ENCODE data around the gene TMEM263.

DNA sequence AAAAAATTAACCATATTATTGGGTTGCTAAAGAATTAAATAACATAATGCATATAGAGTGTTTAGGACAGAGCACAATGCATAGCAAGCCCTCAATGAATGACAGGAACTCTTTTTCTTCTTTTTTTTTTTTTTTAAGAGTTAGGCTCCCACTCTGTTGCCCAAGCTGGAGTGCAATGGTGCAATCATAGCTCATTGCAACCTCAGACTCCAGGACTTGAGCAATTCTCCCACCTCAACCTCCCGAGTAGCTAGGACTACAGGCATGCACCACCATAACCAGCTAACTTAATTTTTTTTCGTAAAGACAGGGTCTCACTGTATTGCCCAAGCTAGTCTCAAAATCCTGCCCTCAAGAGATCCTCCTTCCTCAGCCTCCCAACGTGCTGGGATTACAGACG, 51.7 kb downstream of the TMEM263 start:
- TF ChIP-seq CTCF (IDR thresholded peaks at IDR 0.05): no peak
- TF ChIP-seq ZFX (IDR thresholded peaks at IDR 0.05; ENCODE audit: borderline replicate concordance): no peak
